ENCODE data around the gene GMDS. TPM values are rescaled to one million over a fixed set of nuclear protein-coding genes. Genes with fewer than 3 reads are reported as not detected.

Gene GMDS
- total and polyA plus RNA-seq, 2 donors (not counting 1 experiment from before 2014, with no cell fraction given), result 11.5 to 16.4 TPM

GRCh38 chr6:2021713-2022125 lies 223.7 kb downstream of the GMDS start:
- H3K27me3 ChIP-seq (replicated peaks in 1 of 4; ENCODE audit: control extremely low read depth in 1 of 4, control insufficient read depth in 3 of 4, insufficient read depth in 4 of 4, low read length in 3 of 4), result no peaks in the 10 kb centered on the region
- 100% methylated on average over 1 of the region's 4 CpGs for WGBS (ENCODE audit: insufficient coverage)
- no peak overlapping the region for H3K27ac ChIP-seq (ENCODE audit: low read length in 2 of 2)
- H3K4me1 ChIP-seq (ENCODE audit: control insufficient read depth in 2 of 2, insufficient read depth in 2 of 2, low read length in 2 of 2), result no peaks in the 10 kb centered on the region
- no peak overlapping the region for H3K4me2 ChIP-seq (replicated peaks; ENCODE audit: low read depth, low read length, poor library complexity, severe bottlenecking)
- intact Hi-C loops (cut with micrococcal nuclease), result no loop called here
- peaks cover 5% of the 10 kb centered on the region for H3K4me1 Mint-ChIP-seq
- no peak overlapping the region for H3K27ac Mint-ChIP-seq
- H3K9me3 Mint-ChIP-seq (ENCODE audit: insufficient read depth), result no peaks in the 10 kb centered on the region
- no peaks in the 10 kb centered on the region for H3K36me3 ChIP-seq (replicated peaks in 1 of 2; ENCODE audit: control extremely low read depth in 1 of 2, control insufficient read depth in 1 of 2, extremely low read depth in 1 of 2, insufficient read depth in 2 of 2, low read length in 1 of 2)
- H3K4me3 Mint-ChIP-seq, result no peak overlapping the region
- no peak overlapping the region for H3K4me3 ChIP-seq (ENCODE audit: control extremely low read depth in 1 of 5, extremely low read depth in 1 of 5, insufficient read depth in 1 of 5, low read depth in 2 of 5, low read length in 4 of 5)
- no peak for ATAC-seq (ENCODE audit: low read depth)
- no peaks in the 10 kb centered on the region for H4K20me1 ChIP-seq (ENCODE audit: control insufficient read depth, insufficient read depth, low read length, poor library complexity, severe bottlenecking)
- no peak for TF ChIP-seq EZH2 (IDR thresholded peaks at IDR 0.05; ENCODE audit: borderline replicate concordance, insufficient read depth, low read depth, low read length, poor library complexity, severe bottlenecking)
- TF ChIP-seq, protein P1, sequence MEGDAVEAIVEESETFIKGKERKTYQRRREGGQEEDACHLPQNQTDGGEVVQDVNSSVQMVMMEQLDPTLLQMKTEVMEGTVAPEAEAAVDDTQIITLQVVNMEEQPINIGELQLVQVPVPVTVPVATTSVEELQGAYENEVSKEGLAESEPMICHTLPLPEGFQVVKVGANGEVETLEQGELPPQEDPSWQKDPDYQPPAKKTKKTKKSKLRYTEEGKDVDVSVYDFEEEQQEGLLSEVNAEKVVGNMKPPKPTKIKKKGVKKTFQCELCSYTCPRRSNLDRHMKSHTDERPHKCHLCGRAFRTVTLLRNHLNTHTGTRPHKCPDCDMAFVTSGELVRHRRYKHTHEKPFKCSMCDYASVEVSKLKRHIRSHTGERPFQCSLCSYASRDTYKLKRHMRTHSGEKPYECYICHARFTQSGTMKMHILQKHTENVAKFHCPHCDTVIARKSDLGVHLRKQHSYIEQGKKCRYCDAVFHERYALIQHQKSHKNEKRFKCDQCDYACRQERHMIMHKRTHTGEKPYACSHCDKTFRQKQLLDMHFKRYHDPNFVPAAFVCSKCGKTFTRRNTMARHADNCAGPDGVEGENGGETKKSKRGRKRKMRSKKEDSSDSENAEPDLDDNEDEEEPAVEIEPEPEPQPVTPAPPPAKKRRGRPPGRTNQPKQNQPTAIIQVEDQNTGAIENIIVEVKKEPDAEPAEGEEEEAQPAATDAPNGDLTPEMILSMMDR (IDR thresholded peaks at IDR 0.05), result no peak
- no peak overlapping the region for H2AFZ ChIP-seq (ENCODE audit: insufficient read depth, low read depth, low read length, poor library complexity, severe bottlenecking)
- ChIA-PET POLR2A (no interaction called here), CTCF (no interaction called here)
- H3K9ac ChIP-seq (ENCODE audit: low read length), result no peak overlapping the region
- no peaks in the 10 kb centered on the region for H3K79me2 ChIP-seq (ENCODE audit: control insufficient read depth, insufficient read depth, low read length)
- DNase-seq, result no peak
- H3K9me3 ChIP-seq (ENCODE audit: control extremely low read depth in 1 of 3, control insufficient read depth in 2 of 3, insufficient read depth in 1 of 3, low read length in 2 of 3), result peaks cover 0 to 4% (median 0%) of the 10 kb centered on the region in 3 donors
- H3K27me3 Mint-ChIP-seq, result no peaks in the 10 kb centered on the region

DNA sequence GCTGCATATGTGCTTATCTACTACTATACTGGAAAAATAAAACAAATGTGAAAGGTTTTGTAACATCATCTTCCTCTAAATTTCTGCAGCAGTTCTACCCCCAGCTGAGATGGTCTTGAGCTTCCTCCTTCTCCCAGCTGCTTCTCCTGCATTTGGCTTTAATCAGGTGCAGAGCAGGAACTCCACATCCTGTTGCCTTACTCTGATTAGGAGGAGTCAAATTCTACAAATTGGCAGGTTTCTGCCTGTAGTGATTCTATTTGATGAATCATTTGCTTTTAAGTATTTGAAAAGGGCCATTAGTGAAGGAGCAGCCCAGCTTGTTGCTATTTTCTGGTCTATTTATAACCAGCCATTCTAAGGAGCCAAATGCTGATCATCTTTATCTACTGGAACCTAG lies 224.5 kb downstream of the GMDS start:
- no peak for TF ChIP-seq EZH2 (IDR thresholded peaks at IDR 0.05; ENCODE audit: borderline replicate concordance, insufficient read depth, low read depth, low read length, poor library complexity, severe bottlenecking)
- TF ChIP-seq, protein P1 (IDR thresholded peaks at IDR 0.05), result no peak
- Histone ChIP-seq H2AFZ (ENCODE audit: insufficient read depth, low read depth, low read length, poor library complexity, severe bottlenecking) (no peak overlapping the region), H3K27me3 (replicated peaks in 1 of 4; ENCODE audit: control extremely low read depth in 1 of 4, control insufficient read depth in 3 of 4, insufficient read depth in 4 of 4, low read length in 3 of 4) (no peaks in the 10 kb centered on the region), H3K9ac (ENCODE audit: low read length) (no peak overlapping the region), H3K4me3 (ENCODE audit: control extremely low read depth in 1 of 5, extremely low read depth in 1 of 5, insufficient read depth in 1 of 5, low read depth in 2 of 5, low read length in 4 of 5) (no peak overlapping the region), H3K4me2 (replicated peaks; ENCODE audit: low read depth, low read length, poor library complexity, severe bottlenecking) (no peak overlapping the region), H3K4me1 (ENCODE audit: control insufficient read depth in 2 of 2, insufficient read depth in 2 of 2, low read length in 2 of 2) (no peaks in the 10 kb centered on the region), H3K9me3 (ENCODE audit: control extremely low read depth in 1 of 3, control insufficient read depth in 2 of 3, insufficient read depth in 1 of 3, low read length in 2 of 3) (peaks cover 0 to 6% (median 0%) of the 10 kb centered on the region in 3 donors), H4K20me1 (ENCODE audit: control insufficient read depth, insufficient read depth, low read length, poor library complexity, severe bottlenecking) (no peaks in the 10 kb centered on the region), H3K79me2 (ENCODE audit: control insufficient read depth, insufficient read depth, low read length) (no peaks in the 10 kb centered on the region), H3K27ac (ENCODE audit: low read length in 2 of 2) (no peak overlapping the region), H3K36me3 (replicated peaks in 1 of 2; ENCODE audit: control extremely low read depth in 1 of 2, control insufficient read depth in 1 of 2, extremely low read depth in 1 of 2, insufficient read depth in 2 of 2, low read length in 1 of 2) (no peaks in the 10 kb centered on the region)
- no peak for ATAC-seq (ENCODE audit: low read depth)
- ChIA-PET POLR2A (no interaction called here), CTCF (no interaction called here)
- no peaks in the 10 kb centered on the region for H3K9me3 Mint-ChIP-seq (ENCODE audit: insufficient read depth)
- no peak overlapping the region for H3K27ac Mint-ChIP-seq
- intact Hi-C loops (cut with micrococcal nuclease), result no loop called here
- peaks cover 5% of the 10 kb centered on the region for H3K4me1 Mint-ChIP-seq
- no peak for DNase-seq
- no peak overlapping the region for H3K4me3 Mint-ChIP-seq
- no peaks in the 10 kb centered on the region for H3K27me3 Mint-ChIP-seq
